Activated T-cell treated with anti-CD3 and anti-CD28 coated beads, Interleukin-2, amount 50 U/mL, for 1 hour (primary cell): ENCODE results near the gene KCNJ5.
A peak's percentile ranks its signal among the peaks of the same experiment; 100 is the strongest.

Experiments
- DNase-seq: peaks from one replicate; pipeline ENCODE4 v3.0.0-alpha.2; 2020

Gene KCNJ5

GRCh38 chr11:128897826-128898225 lies 6.7 kb downstream of the KCNJ5 start:
- no peak for DNase-seq

- DNase-seq = no peak
Observed at GRCh38 chr11:128898580-128899344, 7.6 kb downstream of the KCNJ5 start.

DNA sequence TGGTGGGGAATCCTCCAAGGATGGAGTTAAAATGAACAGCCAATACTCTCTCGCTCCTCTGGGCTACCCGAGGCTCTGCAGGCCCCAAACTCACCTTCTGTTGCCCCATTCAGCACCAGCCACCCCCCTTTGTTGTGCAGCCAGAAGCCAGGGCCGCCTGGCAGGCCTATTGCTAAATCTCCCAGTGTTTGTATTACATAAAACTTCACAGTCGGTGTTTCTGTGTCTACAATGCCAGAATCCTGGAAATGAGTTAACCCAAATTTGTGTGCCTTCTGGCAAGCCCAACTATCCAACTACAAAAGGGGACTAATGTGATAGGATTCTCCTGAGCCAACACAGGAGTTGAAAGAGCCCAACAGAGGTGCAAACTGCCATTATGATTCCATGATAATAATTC lies 9.3 kb downstream of the KCNJ5 start:
- DNase-seq = no peak

DNA sequence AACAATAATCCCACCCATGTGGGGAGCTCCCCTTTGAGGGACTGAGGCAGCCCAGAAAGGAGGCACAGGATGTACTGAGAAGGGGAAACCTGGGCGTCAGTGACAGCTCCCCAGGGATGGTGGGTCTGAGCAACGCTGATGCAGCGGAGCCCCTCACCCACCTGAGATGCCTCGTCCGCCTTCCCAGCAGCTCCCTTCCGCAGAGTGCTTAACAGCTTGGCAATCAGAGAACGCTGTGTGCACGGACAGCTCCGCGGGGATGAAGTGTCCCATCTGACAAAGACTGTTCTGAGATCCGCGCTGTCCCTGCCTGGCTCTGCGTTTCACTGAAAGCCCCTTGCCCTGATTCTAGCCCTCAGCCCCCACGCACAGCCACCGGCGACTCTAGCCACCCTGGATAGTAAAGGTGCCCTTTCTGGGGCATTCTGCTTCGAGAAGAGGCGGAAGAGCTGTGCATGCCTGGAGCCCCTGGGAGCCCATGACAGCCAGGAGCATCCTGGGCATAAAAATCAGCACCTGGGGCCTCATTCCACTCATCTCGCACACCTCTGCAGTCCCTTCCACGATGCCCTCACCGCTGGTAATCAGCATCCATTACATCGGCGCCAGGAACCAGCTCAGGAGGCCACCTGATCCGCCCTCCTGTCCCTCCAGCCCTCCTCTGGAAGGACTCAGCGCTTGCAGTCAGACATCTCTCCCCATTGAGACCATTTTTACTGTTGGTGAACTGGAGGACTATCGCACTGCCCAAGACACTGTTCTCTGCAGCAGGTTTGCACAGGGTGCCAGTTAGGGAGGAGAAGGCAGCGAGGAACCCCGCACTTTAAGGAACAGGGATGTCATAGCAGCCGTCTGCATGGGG lies 10.7 kb downstream of the KCNJ5 start:
- no peak for DNase-seq

GRCh38 chr11:128902515-128903066 lies 11.4 kb downstream of the KCNJ5 start:
- DNase-seq = no peak

GRCh38 chr11:128903248-128904061 lies 12.3 kb downstream of the KCNJ5 start:
- no peak for DNase-seq

DNA sequence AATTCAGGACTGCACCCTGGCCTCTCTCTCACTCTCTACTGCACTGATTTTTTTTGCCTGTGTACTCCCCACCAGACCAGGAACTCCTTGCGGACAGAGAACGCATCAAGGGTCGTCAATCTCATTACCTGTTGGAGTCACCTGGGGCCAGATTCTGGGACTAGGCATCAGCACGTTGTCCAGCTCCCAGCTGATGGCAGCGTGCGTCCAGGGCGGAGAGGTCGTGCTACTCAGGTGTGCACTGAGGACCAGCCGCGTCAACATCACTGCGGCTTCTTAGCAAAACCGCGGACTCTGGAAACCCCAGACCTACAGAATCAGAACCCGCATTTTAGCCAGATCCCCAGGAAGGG lies 13.1 kb downstream of the KCNJ5 start:
- no peak for DNase-seq

GRCh38 chr11:128904656-128905344 lies 13.6 kb downstream of the KCNJ5 start:
- DNase-seq = no peak

GRCh38 chr11:128905345-128906184 lies 14.4 kb downstream of the KCNJ5 start:
- DNase-seq = peak; percentile 50

DNA sequence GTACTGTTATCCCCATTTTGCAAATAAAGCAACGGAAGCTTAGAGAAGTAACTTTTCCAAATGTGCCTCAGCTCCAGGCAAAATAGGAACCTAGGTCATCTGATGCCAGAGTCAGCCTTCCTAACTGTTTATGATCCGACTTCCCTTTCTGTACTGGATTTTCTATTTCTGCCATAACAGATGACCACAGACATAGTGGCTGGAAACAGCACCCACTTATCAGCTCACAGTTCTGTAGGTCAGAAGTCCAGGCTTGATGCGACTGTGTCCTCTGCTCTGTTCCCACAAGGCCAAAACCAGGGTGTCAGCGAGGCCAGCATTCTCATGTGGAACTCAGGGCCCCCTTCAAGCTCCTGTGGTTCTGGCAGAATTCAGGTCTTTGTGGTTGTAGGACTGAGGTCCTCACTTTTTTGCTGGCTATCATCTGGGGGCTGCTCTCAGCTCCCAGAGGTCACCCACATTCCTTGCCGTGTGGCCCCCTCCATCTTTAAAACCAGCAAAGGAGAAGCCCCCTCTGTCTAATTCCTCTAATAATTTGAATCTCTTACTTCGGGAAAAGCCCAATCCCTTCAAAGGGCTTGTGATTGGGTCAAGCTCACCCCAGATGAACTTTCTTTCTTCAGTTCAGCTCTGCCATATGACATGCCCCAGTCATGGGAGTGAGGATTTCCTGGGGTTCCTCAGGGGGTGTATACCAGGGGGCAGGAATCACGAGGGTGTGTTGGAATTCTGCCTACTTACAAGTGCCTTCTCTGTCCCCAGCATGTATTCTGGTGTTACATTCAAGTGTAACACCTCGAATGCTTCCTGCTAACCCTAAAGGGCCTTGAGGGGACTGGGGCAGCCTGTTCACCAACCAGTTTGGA lies 15.3 kb downstream of the KCNJ5 start:
- no peak for DNase-seq

- no peak for DNase-seq
Observed at GRCh38 chr11:128907585-128907984, 16.4 kb downstream of the KCNJ5 start.

DNA sequence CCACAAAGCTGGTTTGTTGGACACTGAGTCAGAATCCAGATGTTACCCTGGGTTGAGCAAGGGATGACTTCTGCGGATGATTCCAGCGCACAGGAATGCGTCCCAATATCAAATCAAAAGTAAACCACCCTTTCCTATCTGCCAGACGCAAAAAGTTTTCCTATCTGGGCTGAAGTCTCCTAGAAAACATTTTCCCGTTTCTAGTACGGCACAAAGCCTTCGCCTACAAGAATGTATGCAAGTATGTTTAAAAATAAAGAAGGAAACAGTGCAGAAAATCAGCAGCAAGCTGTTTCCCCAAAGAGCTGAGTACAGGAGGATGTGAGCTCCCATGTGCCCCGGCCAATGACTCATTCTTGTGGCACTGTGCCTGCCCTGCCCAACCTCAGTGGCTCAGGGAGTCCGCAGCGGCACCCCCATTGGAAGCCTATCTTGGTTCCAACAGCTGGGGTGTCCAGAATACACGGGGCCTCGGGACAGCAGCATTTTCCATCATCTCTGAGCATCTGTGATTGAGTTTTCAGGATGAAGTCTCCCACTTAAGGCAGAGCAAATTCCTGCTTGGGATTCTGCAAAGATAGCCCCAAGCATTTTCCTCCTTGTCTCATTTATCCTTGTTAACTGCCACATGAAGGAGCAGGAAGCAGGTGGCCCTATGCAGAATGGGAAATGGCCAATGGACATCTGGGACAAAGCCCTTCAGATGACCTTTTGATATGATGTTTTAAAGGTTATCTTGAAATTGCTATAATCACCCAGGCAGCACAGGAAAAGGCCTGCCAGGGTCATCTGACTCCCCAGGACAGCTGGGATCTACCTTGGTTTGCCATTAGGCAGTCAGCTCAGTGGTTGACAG lies 17.5 kb downstream of the KCNJ5 start:
- DNase-seq = no peak

GRCh38 chr11:128909438-128910125 lies 18.4 kb downstream of the KCNJ5 start:
- no peak for DNase-seq

DNA sequence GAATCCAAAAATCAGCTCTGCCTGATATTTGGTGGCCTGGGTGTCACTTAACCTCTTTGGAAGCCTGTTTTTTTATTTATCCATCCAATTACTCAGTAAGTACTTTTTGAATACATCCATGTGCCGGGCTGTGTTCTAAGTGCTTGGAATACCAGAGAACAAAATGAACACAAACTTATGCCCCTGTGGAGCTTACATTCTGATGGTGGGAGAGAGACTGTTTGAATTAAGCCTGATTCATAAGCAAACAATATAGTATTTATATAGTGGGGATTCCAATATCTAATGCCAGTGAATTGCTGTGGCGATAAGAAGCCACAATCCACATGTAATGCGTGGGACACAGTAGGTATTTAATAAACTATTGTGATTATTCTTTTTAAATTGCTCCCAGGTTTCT lies 19.4 kb downstream of the KCNJ5 start:
- no peak for DNase-seq

DNA sequence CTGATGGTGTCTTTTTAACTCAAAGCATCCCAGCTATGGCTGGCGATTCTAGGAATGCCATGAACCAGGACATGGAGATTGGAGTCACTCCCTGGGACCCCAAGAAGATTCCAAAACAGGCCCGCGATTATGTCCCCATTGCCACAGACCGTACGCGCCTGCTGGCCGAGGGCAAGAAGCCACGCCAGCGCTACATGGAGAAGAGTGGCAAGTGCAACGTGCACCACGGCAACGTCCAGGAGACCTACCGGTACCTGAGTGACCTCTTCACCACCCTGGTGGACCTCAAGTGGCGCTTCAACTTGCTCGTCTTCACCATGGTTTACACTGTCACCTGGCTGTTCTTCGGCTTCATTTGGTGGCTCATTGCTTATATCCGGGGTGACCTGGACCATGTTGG lies 20.1 kb downstream of the KCNJ5 start:
- DNase-seq = no peak

- no peak for DNase-seq
Observed at GRCh38 chr11:128911701-128912100, 20.5 kb downstream of the KCNJ5 start.

GRCh38 chr11:128913806-128914205 lies 22.6 kb downstream of the KCNJ5 start:
- no peak for DNase-seq

GRCh38 chr11:128914216-128915148 lies 23.3 kb downstream of the KCNJ5 start:
- DNase-seq = no peak
